Jurkat, Clone E6-1 (cell line): ENCODE measurements around the gene A3GALT2.

ENCODE experiments used
- DNase-seq: peaks from one replicate; pipeline ENCODE4 v3.0.0-alpha.2; 2011; ENCODE audit warnings: low read depth, low spot score
- H3K4me3 ChIP-seq: 2 replicates; pipeline ENCODE4 v1.5.1; 2011; ENCODE audit warnings: mild to moderate bottlenecking, low read length, control low read depth, moderate library complexity

Gene A3GALT2

GRCh38 chr1:33353531-33353930, 32.6 kb upstream of the A3GALT2 start:
- DNase-seq = no peak
- H3K4me3 ChIP-seq = no peak overlapping the region

GRCh38 chr1:33351281-33351660, 30.4 kb upstream of the A3GALT2 start:
- no peak overlapping the region for H3K4me3 ChIP-seq
- DNase-seq = no peak

- H3K4me3 ChIP-seq = peak overlapping the region; percentile 76
- DNase-seq = no peak
These were observed 29.8 kb upstream of the A3GALT2 start for GRCh38 chr1:33350611-33351280.

- peak; percentile 64 for DNase-seq
- peak overlapping the region; percentile 76 for H3K4me3 ChIP-seq
These were observed 29.1 kb upstream of the A3GALT2 start for GRCh38 chr1:33349778-33350610.

GRCh38 chr1:33349081-33349759, 28.3 kb upstream of the A3GALT2 start:
- no peak for DNase-seq
- peak overlapping the region; percentile 69 for H3K4me3 ChIP-seq

- DNase-seq = no peak
- peak overlapping the region; percentile 69 for H3K4me3 ChIP-seq
These were observed 27.8 kb upstream of the A3GALT2 start for GRCh38 chr1:33348676-33349080.

- peak overlapping the region; percentile 69 for H3K4me3 ChIP-seq
- no peak for DNase-seq
These were observed 27.3 kb upstream of the A3GALT2 start for GRCh38 chr1:33348194-33348593.

- DNase-seq = no peak
- no peak overlapping the region for H3K4me3 ChIP-seq
These were observed 26.7 kb upstream of the A3GALT2 start for GRCh38 chr1:33347650-33347992.

GRCh38 chr1:33346927-33347649, 26.2 kb upstream of the A3GALT2 start:
- peak; percentile 37 for DNase-seq
- H3K4me3 ChIP-seq = no peak overlapping the region

- H3K4me3 ChIP-seq = no peak overlapping the region
- no peak for DNase-seq
These were observed 25.6 kb upstream of the A3GALT2 start for GRCh38 chr1:33346533-33346926.

GRCh38 chr1:33344896-33345560, 24.1 kb upstream of the A3GALT2 start:
- no peak overlapping the region for H3K4me3 ChIP-seq
- no peak for DNase-seq

GRCh38 chr1:33343539-33343938, 22.6 kb upstream of the A3GALT2 start:
- DNase-seq = no peak
- H3K4me3 ChIP-seq = no peak overlapping the region

GRCh38 chr1:33342041-33342723, 21.3 kb upstream of the A3GALT2 start:
- H3K4me3 ChIP-seq = no peak overlapping the region
- DNase-seq = no peak

- no peak for DNase-seq
- H3K4me3 ChIP-seq = no peak overlapping the region
These were observed 20.3 kb upstream of the A3GALT2 start for GRCh38 chr1:33341190-33341589.

GRCh38 chr1:33339413-33339812, 18.5 kb upstream of the A3GALT2 start:
- no peak overlapping the region for H3K4me3 ChIP-seq

GRCh38 chr1:33338440-33339211, 17.7 kb upstream of the A3GALT2 start:
- no peak overlapping the region for H3K4me3 ChIP-seq
- DNase-seq = no peak

More at GRCh38 chr1:33339413-33339812, 18.5 kb upstream of the A3GALT2 start:
- no peak for DNase-seq

GRCh38 chr1:33338048-33338439, 17.1 kb upstream of the A3GALT2 start:
- DNase-seq = no peak
- no peak overlapping the region for H3K4me3 ChIP-seq

- DNase-seq = no peak
- H3K4me3 ChIP-seq = no peak overlapping the region
These were observed 16.5 kb upstream of the A3GALT2 start for GRCh38 chr1:33337441-33337840.
